Kidney tubule cell (primary cell): ENCODE data around the gene B4GALNT4.
"Not testable (repeated sequence)": the region's sequence is repeated elsewhere in the genome, so short reads cannot be mapped to it uniquely, and the experiment has no call there.

Experiments
- DNase-seq: peaks from one replicate; pipeline ENCODE4 v3.0.0-alpha.2; 2018; ENCODE audit warnings: low spot score

B4GALNT4 gene

GRCh38 chr11:358129-358800, 11.0 kb upstream of the B4GALNT4 start:
- DNase-seq, result no peak

GRCh38 chr11:359181-359714, 10.1 kb upstream of the B4GALNT4 start:
- peak; percentile 34 for DNase-seq

GRCh38 chr11:360326-361280, 8.7 kb upstream of the B4GALNT4 start:
- no peak for DNase-seq

- no peak for DNase-seq
Measured at GRCh38 chr11:362642-363442, 6.5 kb upstream of the B4GALNT4 start.

GRCh38 chr11:363443-363805, 5.9 kb upstream of the B4GALNT4 start:
- not testable (repeated sequence) for DNase-seq

- DNase-seq, result peak; percentile 73
Measured at GRCh38 chr11:363948-364761, 5.1 kb upstream of the B4GALNT4 start.

GRCh38 chr11:364991-365725, 4.1 kb upstream of the B4GALNT4 start:
- DNase-seq, result no peak

- DNase-seq, result no peak
Measured at GRCh38 chr11:365831-366230, 3.5 kb upstream of the B4GALNT4 start.

GRCh38 chr11:367956-368413, 1.3 kb upstream of the B4GALNT4 start:
- DNase-seq, result no peak

GRCh38 chr11:368414-369335, 624 bp upstream of the B4GALNT4 start:
- peak; percentile 18 for DNase-seq

GRCh38 chr11:370070-370941, 1.0 kb downstream of the B4GALNT4 start:
- no peak for DNase-seq

GRCh38 chr11:371051-371450, 1.8 kb downstream of the B4GALNT4 start:
- DNase-seq, result no peak

- no peak for DNase-seq
Measured at GRCh38 chr11:371716-372590, 2.7 kb downstream of the B4GALNT4 start.

GRCh38 chr11:372809-373715, 3.8 kb downstream of the B4GALNT4 start:
- DNase-seq, result no peak

- no peak for DNase-seq
Measured at GRCh38 chr11:373716-374551, 4.6 kb downstream of the B4GALNT4 start.
